CD4-positive, alpha-beta T cell (primary cell): ENCODE results near the gene PGAP3. TPM values are rescaled to one million over a fixed set of nuclear protein-coding genes. Genes with fewer than 3 reads are reported as not detected.

ENCODE experiments used
- ATAC-seq: fragments of 200-7000 bp; cut with Tn5 transposase; one replicate; pipeline ENCODE4 v1.10.0; 2022; ENCODE audit warnings: mild to moderate bottlenecking; ENCODE audit not compliant: poor library complexity
- CTCF ChIA-PET: fragments of 350-600 bp; sonication (Branson Sonifier 250); formaldehyde crosslinking; loops from one replicate; lab custom pipeline; 2021; ENCODE audit warnings: antibody characterized with exemption, inconsistent platforms; lab: Charles Lee
- POLR2A ChIA-PET: fragments of 350-600 bp; sonication (Branson Sonifier 250); formaldehyde crosslinking; loops from one replicate; lab custom pipeline; 2021; ENCODE audit warnings: antibody characterized with exemption, inconsistent platforms; lab: Charles Lee
- DNase-seq, 14 experiments: peaks; one replicate each; pipeline ENCODE4 v3.0.0-alpha.2; 2013 to 2020; ENCODE audit warnings: mixed read lengths in 2 of 14
- H3K27ac ChIP-seq, 2 donors: one replicate each; pipeline versions ENCODE4 v1.5.1 to v1.7.0; 2013; ENCODE audit warnings: low read length in 2 of 2, low read depth in 1 of 2, mild to moderate bottlenecking in 1 of 2
- H3K27me3 ChIP-seq, 2 experiments: 1 replicate in 1 of 2; 2 replicates in 1 of 2; pipeline versions ENCODE4 v1.6.1 to v1.7.0; 2013; ENCODE audit warnings: low read length in 2 of 2, control low read depth in 1 of 2, mild to moderate bottlenecking in 1 of 2, moderate library complexity in 1 of 2; ENCODE audit not compliant: insufficient read depth in 2 of 2, control insufficient read depth in 1 of 2
- H3K36me3 ChIP-seq: one replicate; pipeline ENCODE4 v1.6.1; 2013; ENCODE audit warnings: low read length, control low read depth; ENCODE audit not compliant: insufficient read depth
- H3K4me1 ChIP-seq: one replicate; pipeline ENCODE4 v1.6.1; 2013; ENCODE audit warnings: low read length, control low read depth; ENCODE audit not compliant: insufficient read depth
- H3K4me3 ChIP-seq: one replicate; pipeline ENCODE4 v1.5.1; 2013; ENCODE audit warnings: mild to moderate bottlenecking, low read length, moderate library complexity
- H3K9me3 ChIP-seq, 2 experiments: 1 replicate in 1 of 2; 2 replicates in 1 of 2; pipeline versions ENCODE4 v1.6.1 to v1.7.0; 2013; ENCODE audit warnings: low read length in 2 of 2, mild to moderate bottlenecking in 2 of 2, control low read depth in 1 of 2, moderate library complexity in 1 of 2; ENCODE audit not compliant: control insufficient read depth in 1 of 2, insufficient read depth in 1 of 2
- H3K27ac Mint-ChIP-seq: one replicate; pipeline ENCODE4 v1.8.0; 2020; ENCODE audit warnings: mixed read lengths
- H3K27me3 Mint-ChIP-seq: one replicate; pipeline ENCODE4 v1.8.0; 2021; ENCODE audit warnings: mixed read lengths
- H3K36me3 Mint-ChIP-seq: one replicate; pipeline ENCODE4 v1.8.0; 2021; ENCODE audit warnings: low read depth, mixed read lengths
- H3K4me1 Mint-ChIP-seq: one replicate; pipeline ENCODE4 v1.8.0; 2021; ENCODE audit warnings: low read depth, mixed read lengths
- H3K4me3 Mint-ChIP-seq: one replicate; pipeline ENCODE4 v1.8.0; 2020; ENCODE audit warnings: mild to moderate bottlenecking, mixed read lengths
- H3K9me3 Mint-ChIP-seq: one replicate; pipeline ENCODE4 v1.8.0; 2020; ENCODE audit warnings: mixed read lengths
- CTCF ChIP-seq: fragments of 200-600 bp; IDR thresholded peaks from one replicate; pipeline ENCODE4 v1.8.0; 2022; ENCODE audit warnings: antibody characterized with exemption, mild to moderate bottlenecking
- intact Hi-C, 2 experiments: fragments of 100-400 bp; cut with DNase I in 1 of 2; cut with micrococcal nuclease in 1 of 2; formaldehyde crosslinking; loops; one replicate each; pipeline versions ENCODE4 v1.15.1 to v1.9.0; 2023 to 2025; cut with DNase I, micrococcal nuclease
- total RNA-seq, 174 experiments: library from RNA in 2 of 174; stranded (reverse) in 2 of 174; gene quantifications; one replicate each; pipeline ENCODE4 v1.2.3 and lab custom pipeline; 2021 to 2026

The PGAP3 gene
- total RNA-seq, 2 experiments from 2014 or later, result 26.1 to 30.7 TPM

DNA sequence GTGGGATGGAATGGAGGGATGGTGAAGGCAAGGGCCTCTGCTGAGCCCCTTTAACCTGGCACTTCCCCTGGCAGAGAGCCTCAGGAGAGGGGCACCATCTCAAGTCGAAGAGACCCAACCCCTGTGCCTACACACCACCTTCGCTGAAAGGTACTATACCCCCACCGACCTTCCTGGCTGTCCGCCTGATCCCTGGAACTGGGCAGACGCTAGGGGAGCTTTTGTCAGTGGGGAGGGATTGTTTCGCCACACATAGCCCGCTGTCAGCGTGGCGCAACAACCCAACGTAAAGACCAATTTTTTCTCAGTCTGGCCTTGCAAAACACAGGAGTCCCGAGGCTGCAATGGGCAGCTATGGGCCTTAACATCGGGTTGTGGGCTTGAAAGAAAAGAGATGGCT lies 58.0 kb downstream of the PGAP3 start:
- intact Hi-C loops, result loop anchor here (10.0 kb wide), 2 partner anchors 235 to 325 kb away; partner anchors contain the start of genes IKZF3 (in 1 of the 2) and ZPBP2 (in 1 of the 2)
- H3K9me3 Mint-ChIP-seq, result no peaks in the 10 kb centered on the region
- peaks cover 43% of the 10 kb centered on the region for H3K27me3 Mint-ChIP-seq
- no peaks in the 10 kb centered on the region for H3K36me3 Mint-ChIP-seq
- Histone ChIP-seq H3K4me3 (no peak overlapping the region), H3K4me1 (peaks cover 30% of the 10 kb centered on the region), H3K27me3 (peaks cover 30 to 39% of the 10 kb centered on the region in 2 experiments), H3K36me3 (no peaks in the 10 kb centered on the region), H3K9me3 (peaks cover 0 to 7% of the 10 kb centered on the region in 2 experiments), H3K27ac (no peak overlapping the region)
- no peak for TF ChIP-seq CTCF
- DNase-seq (no peak), ATAC-seq (no peak)
- H3K4me3 Mint-ChIP-seq, result no peak overlapping the region
- H3K4me1 Mint-ChIP-seq, result peaks cover 25% of the 10 kb centered on the region
- ChIA-PET POLR2A (interaction anchor here (1.6 kb wide), 1 partner anchor 101 kb away, joined by 3 read pairs; the partner anchor contains the start of gene MIEN1), CTCF (interaction anchor here (5.7 kb wide), 1 partner anchor 7 kb away, joined by 65 read pairs; no protein-coding TSS in a partner anchor)
- no peak overlapping the region for H3K27ac Mint-ChIP-seq

DNA sequence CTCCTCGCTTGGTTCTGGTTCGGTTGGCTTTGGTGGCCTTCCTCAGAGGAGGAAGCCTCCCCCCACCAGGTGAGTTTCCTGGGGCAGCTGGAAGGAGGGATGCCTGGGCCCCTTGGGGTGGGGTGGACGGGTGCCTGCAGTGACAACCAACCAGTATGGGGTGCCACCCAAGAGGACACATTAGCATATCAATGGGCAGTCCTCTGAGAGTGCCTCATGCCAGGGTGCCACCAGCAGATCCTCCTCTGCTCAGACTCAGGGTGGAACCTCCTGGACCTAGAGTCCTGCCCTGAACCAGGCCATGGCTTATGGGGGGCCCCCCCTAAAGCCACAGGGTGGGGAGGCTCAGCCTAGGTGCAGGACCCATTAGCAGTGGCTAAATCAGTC lies 58.4 kb downstream of the PGAP3 start:
- Histone ChIP-seq H3K27me3 (peaks cover 30 to 42% of the 10 kb centered on the region in 2 experiments), H3K36me3 (no peaks in the 10 kb centered on the region), H3K27ac (no peak overlapping the region), H3K4me1 (peaks cover 26% of the 10 kb centered on the region), H3K9me3 (peaks cover 0 to 7% of the 10 kb centered on the region in 2 experiments), H3K4me3 (no peak overlapping the region)
- Mint-ChIP-seq H3K36me3 (no peaks in the 10 kb centered on the region), H3K27ac (no peak overlapping the region), H3K4me3 (no peak overlapping the region), H3K9me3 (no peaks in the 10 kb centered on the region), H3K27me3 (peaks cover 47% of the 10 kb centered on the region), H3K4me1 (peaks cover 23% of the 10 kb centered on the region)
- DNase-seq (no peak), ATAC-seq (no peak)
- POLR2A ChIA-PET, result interaction anchor here (0.6 to 1.6 kb wide), 2 partner anchors 101 to 176 kb away, joined by 3 read pairs; partner anchors contain the start of gene MIEN1
- CTCF ChIA-PET, result no interaction called here
- TF ChIP-seq CTCF, result no peak
- intact Hi-C loops, result loop anchor here in 1 of 2 experiments (10.0 kb wide), 1 partner anchor 235 kb away; the partner anchor contains the start of genes IKZF3 and ZPBP2

GRCh38 chr17:39628655-39629493 lies 59.0 kb downstream of the PGAP3 start:
- ChIA-PET POLR2A (interaction anchor here (0.6 to 1.1 kb wide), 2 partner anchors 9 to 177 kb away, joined by 3 to 5 read pairs; partner anchors contain the start of gene STARD3), CTCF (interaction anchor here (0.7 kb wide), 1 partner anchor 25 kb away, joined by 3 read pairs; no protein-coding TSS in a partner anchor)
- Histone ChIP-seq H3K9me3 (peaks cover 0 to 7% of the 10 kb centered on the region in 2 experiments), H3K4me1 (peaks cover 21% of the 10 kb centered on the region), H3K4me3 (no peak overlapping the region), H3K36me3 (no peaks in the 10 kb centered on the region), H3K27ac (no peak overlapping the region), H3K27me3 (peaks cover 30 to 42% of the 10 kb centered on the region in 2 experiments)
- Mint-ChIP-seq H3K9me3 (no peaks in the 10 kb centered on the region), H3K36me3 (no peaks in the 10 kb centered on the region), H3K27ac (no peak overlapping the region), H3K27me3 (peaks cover 47% of the 10 kb centered on the region), H3K4me1 (peaks cover 20% of the 10 kb centered on the region), H3K4me3 (no peak overlapping the region)
- TF ChIP-seq CTCF, result no peak
- ATAC-seq (no peak), DNase-seq (no peak)
- intact Hi-C loops, result loop anchor here in 1 of 2 experiments (10.0 kb wide), 1 partner anchor 236 kb away; the partner anchor contains the start of genes IKZF3 and ZPBP2
